PC-3 (cell line): ENCODE measurements around the gene LAMC2. TPM values are rescaled to one million over a fixed set of nuclear protein-coding genes. Genes with fewer than 3 reads are reported as not detected.

Source experiments
- ATAC-seq: fragments of 200-7000 bp; cut with Tn5 transposase; 2 replicates; pipeline ENCODE4 v1.9.1; 2020; ENCODE audit warnings: mild to moderate bottlenecking, moderate library complexity
- BruUV-seq: library from RNA; stranded (reverse); fragments of 400-500 nt; replicated peaks from 2 replicates; lab custom pipeline; 2021; lab: Mats Ljungman, UMichigan
- CTCF ChIA-PET: fragments of 300-600 bp; sonication (Branson Sonifier 250); formaldehyde crosslinking; loops from one replicate; lab custom pipeline; 2022; ENCODE audit warnings: antibody characterized with exemption; lab: Charles Lee
- POLR2A ChIA-PET: fragments of 300-600 bp; sonication (Branson Sonifier 250); formaldehyde crosslinking; loops from one replicate; lab custom pipeline; 2022; ENCODE audit warnings: antibody characterized with exemption; ENCODE audit not compliant: unreplicated experiment; lab: Charles Lee
- DNase-seq: peaks from one replicate; pipeline ENCODE4 v3.0.0-alpha.2; 2015
- H2AFZ ChIP-seq: fragments of 300-600 bp; sonication (generic); 2 replicates; pipeline ENCODE4 v1.6.0; 2016; ENCODE audit warnings: antibody characterized with exemption, low read length
- H3F3A ChIP-seq: fragments of 300-600 bp; sonication (generic); one replicate; pipeline ENCODE4 v1.6.0; 2017; ENCODE audit warnings: antibody characterized with exemption, low read length, control low read depth, mild to moderate bottlenecking; ENCODE audit not compliant: unreplicated experiment
- H3K27ac ChIP-seq: fragments of 300-600 bp; sonication (generic); 2 replicates; pipeline ENCODE4 v1.5.1; 2016; ENCODE audit warnings: mild to moderate bottlenecking, low read length
- H3K27me3 ChIP-seq: fragments of 300-600 bp; sonication (generic); 2 replicates; pipeline ENCODE4 v1.6.1; 2016; ENCODE audit warnings: low read length, mixed read lengths
- H3K36me3 ChIP-seq: fragments of 300-600 bp; sonication (generic); 2 replicates; pipeline ENCODE4 v1.6.1; 2016; ENCODE audit warnings: low read depth, mixed run types, low read length, mixed read lengths
- H3K4me1 ChIP-seq: fragments of 300-600 bp; sonication (generic); 2 replicates; pipeline ENCODE4 v1.5.1; 2016; ENCODE audit warnings: low read length; ENCODE audit not compliant: insufficient read depth
- H3K4me2 ChIP-seq: fragments of 300-600 bp; sonication (generic); 2 replicates; pipeline ENCODE4 v1.6.0; 2016; ENCODE audit warnings: low read length
- H3K4me3 ChIP-seq: fragments of 300-600 bp; sonication (generic); 2 replicates; pipeline ENCODE4 v1.5.1; 2016; ENCODE audit warnings: mild to moderate bottlenecking, low read length, mixed read lengths
- H3K79me2 ChIP-seq: fragments of 300-600 bp; sonication (generic); 2 replicates; pipeline ENCODE4 v1.6.1; 2017; ENCODE audit warnings: low read length, mixed read lengths
- H3K9ac ChIP-seq: fragments of 300-600 bp; sonication (generic); 2 replicates; pipeline ENCODE4 v1.6.0; 2016; ENCODE audit warnings: mild to moderate bottlenecking, low read length
- H3K9me2 ChIP-seq: fragments of 300-600 bp; sonication (generic); replicated peaks from 2 replicates; pipeline ENCODE4 v1.6.1; 2016; ENCODE audit warnings: mixed run types, low read length, mixed read lengths
- H3K9me3 ChIP-seq: fragments of 300-600 bp; sonication (generic); 2 replicates; pipeline ENCODE4 v1.6.1; 2016; ENCODE audit warnings: low read length, mixed read lengths
- H4K20me1 ChIP-seq: fragments of 300-600 bp; sonication (generic); 2 replicates; pipeline ENCODE4 v1.6.1; 2016; ENCODE audit warnings: low read length, mixed read lengths
- CTCF ChIP-seq: fragments of 300-600 bp; sonication (generic); conservative IDR thresholded peaks from 2 replicates; pipeline ENCODE4 v1.5.1; 2017; ENCODE audit warnings: antibody characterized with exemption, low read depth, mild to moderate bottlenecking, low read length
- EZH2 ChIP-seq: fragments of 300-600 bp; sonication (generic); IDR thresholded peaks from one replicate; pipeline ENCODE4 v1.6.1; 2017; ENCODE audit warnings: antibody characterized with exemption, mild to moderate bottlenecking, low read length; ENCODE audit not compliant: unreplicated experiment
- EZH2phosphoT487 ChIP-seq: fragments of 300-600 bp; sonication (generic); IDR thresholded peaks from 2 replicates; pipeline ENCODE4 v1.6.1; 2018; ENCODE audit warnings: mild to moderate bottlenecking, antibody characterized with exemption, low read length, borderline replicate concordance
- intact Hi-C: fragments of 100-400 bp; cut with micrococcal nuclease; formaldehyde crosslinking; loops from 2 replicates; pipeline ENCODE4 v1.9.0; 2023
- total RNA-seq: library from RNA; depleted of rRNA; stranded (reverse); fragments of >200 nt; gene quantifications from 2 replicates; pipeline ENCODE4 v1.2.3, GENCODE V29; 2014

LAMC2 gene
- total RNA-seq, 1 experiment from 2014 or later, result 105 TPM

- no peaks in the 10 kb centered on the region for H4K20me1 ChIP-seq
- DNase-seq, result no peak
- no peak overlapping the region for H2AFZ ChIP-seq
- no peaks in the 10 kb centered on the region for H3K36me3 ChIP-seq
- H3F3A ChIP-seq, result no peaks in the 10 kb centered on the region
- ChIA-PET CTCF (no interaction called here), POLR2A (no interaction called here)
- no peak overlapping the region for H3K4me3 ChIP-seq
- intact Hi-C loops, result no loop called here
- peaks cover 5% of the 10 kb centered on the region; the same call in 1 of the 2 replicates for H3K4me1 ChIP-seq
- ATAC-seq, result no peak
- no peaks in the 10 kb centered on the region for H3K27me3 ChIP-seq
- no peak overlapping the region for H3K9ac ChIP-seq
- no peaks in the 10 kb centered on the region for H3K79me2 ChIP-seq
- no TSS peak for BruUV-seq
- H3K27ac ChIP-seq, result no peak overlapping the region
- no peak for TF ChIP-seq CTCF
- no peak for TF ChIP-seq EZH2phosphoT487
- no peak for TF ChIP-seq EZH2
- no peaks in the 10 kb centered on the region for H3K9me3 ChIP-seq
- no peaks in the 10 kb centered on the region for H3K9me2 ChIP-seq
- H3K4me2 ChIP-seq, result no peak overlapping the region
Observed at GRCh38 chr1:183285746-183286145, 99.7 kb downstream of the LAMC2 start.

- H3K27me3 ChIP-seq, result no peaks in the 10 kb centered on the region
- no peaks in the 10 kb centered on the region for H3K9me3 ChIP-seq
- H3F3A ChIP-seq, result no peaks in the 10 kb centered on the region
- no peak for DNase-seq
- H3K4me2 ChIP-seq, result no peak overlapping the region
- intact Hi-C loops, result no loop called here
- no peak overlapping the region for H3K4me3 ChIP-seq
- no peak overlapping the region for H3K27ac ChIP-seq
- no peaks in the 10 kb centered on the region for H4K20me1 ChIP-seq
- TF ChIP-seq CTCF (no peak), EZH2phosphoT487 (no peak), EZH2 (no peak)
- no peak overlapping the region for H3K9ac ChIP-seq
- no peaks in the 10 kb centered on the region for H3K79me2 ChIP-seq
- no peaks in the 10 kb centered on the region for H3K9me2 ChIP-seq
- ChIA-PET POLR2A (no interaction called here), CTCF (no interaction called here)
- no peak overlapping the region for H2AFZ ChIP-seq
- ATAC-seq, result no peak
- no TSS peak for BruUV-seq
- no peaks in the 10 kb centered on the region for H3K4me1 ChIP-seq
- H3K36me3 ChIP-seq, result no peaks in the 10 kb centered on the region
Observed at GRCh38 chr1:183287191-183287675, 101.2 kb downstream of the LAMC2 start.

- Histone ChIP-seq H3K27me3 (no peaks in the 10 kb centered on the region), H3K4me3 (no peak overlapping the region), H3K27ac (no peak overlapping the region), H3K9me3 (no peaks in the 10 kb centered on the region), H4K20me1 (no peaks in the 10 kb centered on the region), H3K36me3 (no peaks in the 10 kb centered on the region), H2AFZ (no peak overlapping the region), H3K4me2 (no peak overlapping the region), H3K79me2 (no peaks in the 10 kb centered on the region), H3K4me1 (no peaks in the 10 kb centered on the region), H3K9me2 (no peaks in the 10 kb centered on the region), H3F3A (no peaks in the 10 kb centered on the region), H3K9ac (no peak overlapping the region)
- CTCF ChIA-PET, result no interaction called here
- POLR2A ChIA-PET, result no interaction called here
- no TSS peak for BruUV-seq
- TF ChIP-seq EZH2, result no peak
- no peak for TF ChIP-seq CTCF
- TF ChIP-seq EZH2phosphoT487, result no peak
- ATAC-seq, result no peak
- no peak for DNase-seq
- intact Hi-C loops, result no loop called here
Observed at GRCh38 chr1:183288583-183288982, 102.5 kb downstream of the LAMC2 start.
